Esophagus muscularis mucosa (tissue), 4 donors: ENCODE measurements around the gene CSF1.

Experiments used
- EP300 ChIP-seq: sonication (generic); formaldehyde crosslinking; IDR thresholded peaks from one replicate; pipeline ENCODE4 v1.6.1; 2017; ENCODE audit warnings: antibody characterized with exemption
- POLR2A ChIP-seq: fragments of 450-650 bp; IDR thresholded peaks from one replicate; pipeline ENCODE4 v1.6.1; 2017; ENCODE audit warnings: antibody characterized with exemption, moderate library complexity, mild to moderate bottlenecking, low read depth
- POLR2AphosphoS5 ChIP-seq, 2 donors: sonication (generic); formaldehyde crosslinking; IDR thresholded peaks; one replicate each; pipeline ENCODE4 v1.6.1; 2017; ENCODE audit warnings: antibody characterized with exemption in 2 of 2
- TF ChIP-seq, protein P1 (sequence below), 3 experiments: fragments of 200-600 bp in 2 of 3; fragments of 450-650 bp in 1 of 3; sonication (generic) in 2 of 3; IDR thresholded peaks; one replicate each; pipeline ENCODE4 v1.5.1; 2017 to 2019; ENCODE audit warnings: antibody characterized with exemption in 3 of 3, mild to moderate bottlenecking in 2 of 3, moderate library complexity in 1 of 3

DNA sequence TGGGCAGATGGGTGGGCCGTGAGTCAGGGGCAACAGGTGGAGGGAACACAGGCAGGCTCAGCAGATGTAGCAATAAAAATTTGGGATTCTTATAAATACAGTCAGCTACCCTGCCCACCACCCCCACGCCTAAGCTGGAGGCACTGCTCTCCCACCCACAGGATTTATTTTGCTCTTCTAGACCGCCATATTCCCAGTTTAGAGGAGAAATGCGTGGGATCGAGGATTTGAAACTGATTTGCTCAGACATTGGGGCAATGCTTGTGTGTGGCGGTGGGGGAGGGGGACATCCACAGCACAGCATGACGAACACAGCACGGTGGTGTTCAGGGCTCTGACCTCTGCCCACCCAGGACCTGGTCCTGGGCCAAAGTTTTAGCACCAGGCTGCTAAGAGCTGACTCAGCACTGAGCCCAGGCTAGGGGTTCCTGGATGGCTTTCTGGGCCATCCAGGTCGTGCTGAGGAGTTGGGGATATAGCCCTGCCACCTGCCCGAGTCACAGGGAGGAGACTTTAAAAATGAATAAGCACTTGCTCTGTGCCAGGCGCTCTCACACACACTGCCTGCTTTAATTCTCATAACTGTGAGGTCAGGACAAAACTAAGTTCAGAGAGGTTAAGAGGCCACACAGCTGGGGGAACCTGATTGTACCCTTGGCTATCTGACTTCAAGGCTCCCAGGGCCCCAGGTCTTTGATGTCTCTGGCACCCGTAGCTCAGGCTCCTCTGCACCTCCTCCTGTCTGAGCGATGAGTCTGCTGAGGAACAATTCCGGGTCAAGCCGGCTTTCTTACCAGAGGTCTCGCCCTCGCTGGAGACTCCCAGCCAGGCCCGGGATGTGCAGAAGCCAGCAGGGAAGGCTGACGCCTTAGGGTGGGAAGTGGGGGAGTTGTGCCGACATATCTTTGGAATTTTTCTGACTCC lies 29.4 kb upstream of the CSF1 start:
- TF ChIP-seq, protein P1, sequence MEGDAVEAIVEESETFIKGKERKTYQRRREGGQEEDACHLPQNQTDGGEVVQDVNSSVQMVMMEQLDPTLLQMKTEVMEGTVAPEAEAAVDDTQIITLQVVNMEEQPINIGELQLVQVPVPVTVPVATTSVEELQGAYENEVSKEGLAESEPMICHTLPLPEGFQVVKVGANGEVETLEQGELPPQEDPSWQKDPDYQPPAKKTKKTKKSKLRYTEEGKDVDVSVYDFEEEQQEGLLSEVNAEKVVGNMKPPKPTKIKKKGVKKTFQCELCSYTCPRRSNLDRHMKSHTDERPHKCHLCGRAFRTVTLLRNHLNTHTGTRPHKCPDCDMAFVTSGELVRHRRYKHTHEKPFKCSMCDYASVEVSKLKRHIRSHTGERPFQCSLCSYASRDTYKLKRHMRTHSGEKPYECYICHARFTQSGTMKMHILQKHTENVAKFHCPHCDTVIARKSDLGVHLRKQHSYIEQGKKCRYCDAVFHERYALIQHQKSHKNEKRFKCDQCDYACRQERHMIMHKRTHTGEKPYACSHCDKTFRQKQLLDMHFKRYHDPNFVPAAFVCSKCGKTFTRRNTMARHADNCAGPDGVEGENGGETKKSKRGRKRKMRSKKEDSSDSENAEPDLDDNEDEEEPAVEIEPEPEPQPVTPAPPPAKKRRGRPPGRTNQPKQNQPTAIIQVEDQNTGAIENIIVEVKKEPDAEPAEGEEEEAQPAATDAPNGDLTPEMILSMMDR (IDR thresholded peaks at IDR 0.05) = no peak
- TF ChIP-seq POLR2AphosphoS5 (IDR thresholded peaks at IDR 0.05) (no peak), EP300 (no peak), POLR2A (no peak)
